GM23338 (cell line): ENCODE measurements around the gene RAP1B. TPM values are rescaled to one million over a fixed set of nuclear protein-coding genes. Genes with fewer than 3 reads are reported as not detected.

Experiments used
- ATAC-seq: fragments of 200-7000 bp; cut with Tn5 transposase; 3 replicates; pipeline ENCODE4 v1.9.1; 2020
- DNase-seq: peaks from one replicate; pipeline ENCODE4 v3.0.0-alpha.2; 2015; ENCODE audit warnings: low spot score
- H2AFZ ChIP-seq: fragments of 200-600 bp; sonication (generic); 2 replicates; pipeline ENCODE4 v1.8.0; 2016; ENCODE audit warnings: antibody characterized with exemption, mild to moderate bottlenecking, moderate library complexity
- H3F3A ChIP-seq: fragments of 200-600 bp; sonication (generic); replicated peaks from 2 replicates; pipeline ENCODE4 v1.8.0; 2017; ENCODE audit warnings: antibody characterized with exemption, mixed run types, low read depth
- H3K27ac ChIP-seq: fragments of 200-600 bp; sonication (generic); 2 replicates; pipeline ENCODE4 v1.6.1; 2016; ENCODE audit warnings: low read depth
- H3K27me3 ChIP-seq: fragments of 200-600 bp; sonication (generic); 2 replicates; pipeline ENCODE4 v1.8.0; 2016; ENCODE audit warnings: mild to moderate bottlenecking, mixed run types, moderate library complexity; ENCODE audit not compliant: insufficient read depth
- H3K36me3 ChIP-seq: fragments of 200-600 bp; sonication (generic); 2 replicates; pipeline ENCODE4 v1.8.0; 2016; ENCODE audit warnings: mild to moderate bottlenecking; ENCODE audit not compliant: insufficient read depth
- H3K4me1 ChIP-seq: fragments of 200-600 bp; sonication (generic); 2 replicates; pipeline ENCODE4 v1.8.0; 2016; ENCODE audit warnings: mild to moderate bottlenecking, moderate library complexity; ENCODE audit not compliant: insufficient read depth
- H3K4me2 ChIP-seq: fragments of 200-600 bp; sonication (generic); 2 replicates; pipeline ENCODE4 v1.7.1; 2017; ENCODE audit warnings: mixed run types
- H3K4me3 ChIP-seq: fragments of 200-600 bp; sonication (generic); 2 replicates; pipeline ENCODE4 v1.6.1; 2016; ENCODE audit warnings: mixed run types
- H3K79me2 ChIP-seq: fragments of 200-600 bp; sonication (generic); replicated peaks from 2 replicates; pipeline ENCODE4 v1.8.0; 2017; ENCODE audit warnings: mild to moderate bottlenecking; ENCODE audit not compliant: insufficient read depth
- H3K9me2 ChIP-seq: fragments of 200-600 bp; sonication (generic); 2 replicates; pipeline ENCODE4 v1.8.0; 2017; ENCODE audit not compliant: insufficient read depth
- H4K20me1 ChIP-seq: fragments of 200-600 bp; sonication (generic); replicated peaks from 2 replicates; pipeline ENCODE4 v1.8.0; 2017; ENCODE audit warnings: mild to moderate bottlenecking; ENCODE audit not compliant: insufficient read depth
- H3K27ac Mint-ChIP-seq: 2 replicates; pipeline ENCODE4 v1.8.0; 2020; ENCODE audit warnings: inconsistent platforms, mild to moderate bottlenecking, moderate library complexity, mixed read lengths
- H3K27me3 Mint-ChIP-seq: 3 replicates; pipeline ENCODE4 v1.8.0; 2022; ENCODE audit warnings: low read depth, mild to moderate bottlenecking, moderate library complexity, mixed read lengths, inconsistent platforms; ENCODE audit not compliant: insufficient read depth, poor library complexity
- H3K36me3 Mint-ChIP-seq: 3 replicates; pipeline ENCODE4 v1.8.0; 2021; ENCODE audit warnings: low read depth, mild to moderate bottlenecking, inconsistent platforms, moderate library complexity, mixed read lengths
- H3K4me1 Mint-ChIP-seq: 3 replicates; pipeline ENCODE4 v1.8.0; 2020; ENCODE audit warnings: mild to moderate bottlenecking, inconsistent platforms, mixed read lengths
- H3K4me3 Mint-ChIP-seq: 3 replicates; pipeline ENCODE4 v1.8.0; 2021; ENCODE audit warnings: moderate library complexity, mild to moderate bottlenecking, inconsistent platforms, mixed read lengths
- H3K9me3 Mint-ChIP-seq: 3 replicates; pipeline ENCODE4 v1.8.0; 2020; ENCODE audit warnings: moderate library complexity, mild to moderate bottlenecking, inconsistent platforms, mixed read lengths
- CREB1 ChIP-seq: fragments of 250-450 bp; sonication (Bioruptor Pico); IDR thresholded peaks from 2 replicates; pipeline ENCODE4 v1.5.0; 2020; ENCODE audit warnings: low read depth, mild to moderate bottlenecking, moderate library complexity
- STAT1 ChIP-seq: IDR thresholded peaks from one replicate; pipeline ENCODE4 v1.6.1; 2016; ENCODE audit warnings: antibody characterized with exemption; ENCODE audit not compliant: unreplicated experiment
- ZNF462 ChIP-seq: fragments of 250-450 bp; sonication (Bioruptor Pico); IDR thresholded peaks from 2 replicates; pipeline ENCODE4 v1.5.0; 2020; ENCODE audit warnings: mild to moderate bottlenecking, moderate library complexity
- polyA plus RNA-seq: library from polyadenylated mRNA; unstranded; fragments of >200 nt; fragmentation: Nextera tagmentation; extraction: Ambion mirVana; gene quantifications from 2 replicates; pipeline ENCODE4 v1.2.1, GENCODE V29; 2016
- total RNA-seq: library from RNA; depleted of rRNA; stranded (reverse); fragments of >200 nt; shearing (Covaris generic); gene quantifications from 2 replicates; pipeline ENCODE4 v1.2.3, GENCODE V29; 2014

The RAP1B gene
- total and polyA plus RNA-seq, 2 experiments from 2014 or later: 90.6 to 128 TPM

- DNase-seq: no peak
- H3K4me2 ChIP-seq: no peak overlapping the region
Measured at GRCh38 chr12:68623984-68624383, 13.3 kb downstream of the RAP1B start.

More at GRCh38 chr12:68623984-68624383, 13.3 kb downstream of the RAP1B start:
- Histone ChIP-seq H3K79me2 (peaks cover 100% of the 10 kb centered on the region), H4K20me1 (peaks cover 26% of the 10 kb centered on the region), H2AFZ (no peak overlapping the region), H3K4me1 (peaks cover 25% of the 10 kb centered on the region), H3K27me3 (no peaks in the 10 kb centered on the region), H3K4me3 (no peak overlapping the region), H3F3A (no peaks in the 10 kb centered on the region), H3K9me2 (no peaks in the 10 kb centered on the region), H3K27ac (no peak overlapping the region), H3K36me3 (peaks cover 4% of the 10 kb centered on the region; the same call in 1 of the 2 replicates)
- peaks cover 11% of the 10 kb centered on the region for H3K9me3 Mint-ChIP-seq
- peaks cover 35% of the 10 kb centered on the region for H3K4me1 Mint-ChIP-seq
- no peak overlapping the region for H3K4me3 Mint-ChIP-seq
- no peak overlapping the region for H3K27ac Mint-ChIP-seq
- H3K27me3 Mint-ChIP-seq: peaks cover 3% of the 10 kb centered on the region
- H3K36me3 Mint-ChIP-seq: peaks cover 40% of the 10 kb centered on the region
- TF ChIP-seq STAT1: no peak
- TF ChIP-seq ZNF462 (CRISPR knock-in tag): no peak
- no peak for TF ChIP-seq CREB1 (CRISPR knock-in tag)
- no peak for ATAC-seq
